Stimulated activated effector memory CD8-positive, alpha-beta T cell treated with anti-CD3 and anti-CD28 coated beads, Interleukin-12 subunit alpha, Interleukin-12 subunit beta, amount 100 ng/mL, for 72 hours (primary cell): ENCODE data around the gene USP17L10.
"Not testable (repeated sequence)": the region's sequence is repeated elsewhere in the genome, so short reads cannot be mapped to it uniquely, and the experiment has no call there.

ENCODE experiments used
- ATAC-seq: fragments of 150-1000 bp; cut with Tn5 transposase; 2 replicates; pipeline ENCODE4 v1.10.0; 2021
- DNase-seq, 2 donors: peaks; one replicate each; pipeline ENCODE4 v3.0.0; 2021 to 2022; ENCODE audit warnings: low spot score in 2 of 2
- H3K27ac Mint-ChIP-seq: one replicate; pipeline ENCODE4 v1.8.0; 2022; ENCODE audit warnings: mild to moderate bottlenecking, mixed read lengths
- H3K36me3 Mint-ChIP-seq: one replicate; pipeline ENCODE4 v1.8.0; 2022; ENCODE audit warnings: mild to moderate bottlenecking, mixed read lengths
- H3K4me1 Mint-ChIP-seq: one replicate; pipeline ENCODE4 v1.8.0; 2022; ENCODE audit warnings: mixed read lengths
- H3K4me3 Mint-ChIP-seq: one replicate; pipeline ENCODE4 v1.8.0; 2022; ENCODE audit warnings: mild to moderate bottlenecking, mixed read lengths
- H3K9me3 Mint-ChIP-seq: one replicate; pipeline ENCODE4 v1.8.0; 2022; ENCODE audit warnings: mixed read lengths

Gene USP17L10, protein sequence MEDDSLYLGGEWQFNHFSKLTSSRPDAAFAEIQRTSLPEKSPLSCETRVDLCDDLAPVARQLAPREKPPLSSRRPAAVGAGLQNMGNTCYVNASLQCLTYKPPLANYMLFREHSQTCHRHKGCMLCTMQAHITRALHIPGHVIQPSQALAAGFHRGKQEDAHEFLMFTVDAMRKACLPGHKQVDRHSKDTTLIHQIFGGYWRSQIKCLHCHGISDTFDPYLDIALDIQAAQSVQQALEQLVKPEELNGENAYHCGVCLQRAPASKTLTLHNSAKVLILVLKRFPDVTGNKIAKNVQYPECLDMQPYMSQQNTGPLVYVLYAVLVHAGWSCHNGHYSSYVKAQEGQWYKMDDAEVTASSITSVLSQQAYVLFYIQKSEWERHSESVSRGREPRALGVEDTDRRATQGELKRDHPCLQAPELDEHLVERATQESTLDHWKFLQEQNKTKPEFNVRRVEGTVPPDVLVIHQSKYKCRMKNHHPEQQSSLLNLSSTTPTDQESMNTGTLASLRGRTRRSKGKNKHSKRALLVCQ

DNA sequence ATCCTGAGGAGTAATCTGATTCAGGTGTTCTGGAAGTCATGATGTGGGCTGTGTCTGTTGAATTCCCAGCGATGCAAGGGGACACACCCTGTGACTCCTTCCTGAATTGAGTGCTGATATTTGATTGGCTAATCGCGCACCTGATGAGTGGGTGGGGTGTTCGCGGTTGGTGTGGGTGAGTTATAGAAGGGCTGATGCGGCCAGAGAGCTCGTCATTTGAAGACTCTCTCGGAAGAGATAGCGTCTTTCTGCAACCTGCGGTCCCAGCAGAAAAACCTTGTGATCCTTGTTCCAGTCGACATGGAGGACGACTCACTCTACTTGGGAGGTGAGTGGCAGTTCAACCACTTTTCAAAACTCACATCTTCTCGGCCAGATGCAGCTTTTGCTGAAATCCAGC is at the start of gene USP17L10:
USP17L10 (plus strand) TSS at position 301 of the 400 bp plus-strand sequence; CDS start at position 301, 0 bp downstream.
- not testable (repeated sequence) for DNase-seq, H3K27ac Mint-ChIP-seq, ATAC-seq, H3K4me1 Mint-ChIP-seq, H3K36me3 Mint-ChIP-seq, H3K9me3 Mint-ChIP-seq, H3K4me3 Mint-ChIP-seq

GRCh38 chr4:9165990-9166389 is 44.5 kb upstream of the USP17L10 start:
- H3K9me3 Mint-ChIP-seq, ATAC-seq, H3K36me3 Mint-ChIP-seq, H3K4me1 Mint-ChIP-seq, H3K27ac Mint-ChIP-seq, H3K4me3 Mint-ChIP-seq: not testable (repeated sequence)
- peak in 1 of 2 donors; percentile 20 for DNase-seq

DNA sequence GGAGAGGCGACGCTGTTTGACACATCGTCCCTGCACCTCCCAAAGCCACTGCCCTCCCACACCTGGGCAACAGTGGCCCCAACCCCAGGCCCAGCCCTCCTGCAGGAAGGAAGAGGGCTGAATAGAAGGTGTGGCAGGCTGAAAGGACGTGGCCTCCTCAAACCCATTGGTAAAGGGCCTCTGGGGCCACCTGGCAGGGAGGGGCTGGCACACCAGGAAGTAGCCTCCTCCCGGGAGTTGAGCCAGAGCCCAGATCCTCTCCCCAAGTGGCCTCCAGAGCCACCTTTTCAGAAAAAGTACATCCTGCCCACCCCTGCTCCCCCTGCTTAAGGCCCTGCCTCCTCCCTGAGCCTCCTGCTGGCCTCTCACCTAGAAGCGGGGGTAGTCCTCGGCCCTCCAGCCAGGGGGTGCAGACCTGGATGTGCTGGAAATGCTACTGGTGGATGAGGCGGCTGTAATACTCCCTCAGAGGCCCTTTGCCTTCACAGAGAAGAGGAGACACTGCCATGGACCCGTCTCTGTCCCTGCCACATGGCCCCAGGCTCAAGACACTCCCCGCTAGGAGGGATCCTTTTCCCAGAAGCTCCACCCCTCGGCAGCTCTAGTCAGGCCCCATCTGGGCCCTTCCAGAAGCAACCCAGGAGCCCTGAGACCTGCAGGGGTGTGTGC is 40.5 kb upstream of the USP17L10 start, which contains the start of gene FAM90A26:
FAM90A26 (plus strand) TSS at position 619 of the 669 bp plus-strand sequence. CDS start 2,764 bp downstream, outside the sequence.
- H3K4me1 Mint-ChIP-seq, ATAC-seq, H3K36me3 Mint-ChIP-seq, H3K4me3 Mint-ChIP-seq, H3K27ac Mint-ChIP-seq, DNase-seq, H3K9me3 Mint-ChIP-seq: not testable (repeated sequence)

GRCh38 chr4:9214701-9215100 is 4.2 kb downstream of the USP17L10 start:
- peak in 1 of 2 donors; percentile 20 for DNase-seq
- H3K36me3 Mint-ChIP-seq, ATAC-seq, H3K4me3 Mint-ChIP-seq, H3K9me3 Mint-ChIP-seq, H3K27ac Mint-ChIP-seq, H3K4me1 Mint-ChIP-seq: not testable (repeated sequence)

GRCh38 chr4:9215105-9215504 is 4.6 kb downstream of the USP17L10 start, which contains the start of gene USP17L11:
Gene USP17L11 (plus strand): TSS chr4:9215405. CDS start chr4:9215405, 0 bp downstream.
- not testable (repeated sequence) for ATAC-seq

DNA sequence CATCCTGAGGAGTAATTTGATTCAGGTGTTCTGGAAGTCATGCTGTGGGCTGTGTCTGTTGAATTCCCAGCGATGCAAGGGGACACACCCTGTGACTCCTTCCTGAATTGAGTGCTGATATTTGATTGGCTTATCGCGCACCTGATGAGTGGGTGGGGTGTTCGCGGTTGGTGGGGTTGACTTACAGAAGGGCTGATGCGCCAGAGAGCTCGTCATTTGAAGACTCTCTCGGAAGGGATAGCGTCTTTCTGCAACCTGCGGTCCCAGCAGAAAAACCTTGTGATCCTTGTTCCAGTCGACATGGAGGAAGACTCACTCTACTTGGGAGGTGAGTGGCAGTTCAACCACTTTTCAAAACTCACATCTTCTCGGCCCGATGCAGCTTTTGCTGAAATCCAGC is 9.4 kb downstream of the USP17L10 start, which contains the start of gene USP17L12:
USP17L12 (plus strand) TSS at position 301 of the 400 bp plus-strand sequence; CDS start at position 301, 0 bp downstream.
- not testable (repeated sequence) for H3K9me3 Mint-ChIP-seq, H3K36me3 Mint-ChIP-seq, H3K4me3 Mint-ChIP-seq, H3K4me1 Mint-ChIP-seq, DNase-seq, ATAC-seq, H3K27ac Mint-ChIP-seq

More at GRCh38 chr4:9215105-9215504, 4.6 kb downstream of the USP17L10 start, which contains the start of gene USP17L11:
- H3K9me3 Mint-ChIP-seq, H3K4me1 Mint-ChIP-seq, H3K4me3 Mint-ChIP-seq, H3K36me3 Mint-ChIP-seq, DNase-seq, H3K27ac Mint-ChIP-seq: not testable (repeated sequence)

DNA sequence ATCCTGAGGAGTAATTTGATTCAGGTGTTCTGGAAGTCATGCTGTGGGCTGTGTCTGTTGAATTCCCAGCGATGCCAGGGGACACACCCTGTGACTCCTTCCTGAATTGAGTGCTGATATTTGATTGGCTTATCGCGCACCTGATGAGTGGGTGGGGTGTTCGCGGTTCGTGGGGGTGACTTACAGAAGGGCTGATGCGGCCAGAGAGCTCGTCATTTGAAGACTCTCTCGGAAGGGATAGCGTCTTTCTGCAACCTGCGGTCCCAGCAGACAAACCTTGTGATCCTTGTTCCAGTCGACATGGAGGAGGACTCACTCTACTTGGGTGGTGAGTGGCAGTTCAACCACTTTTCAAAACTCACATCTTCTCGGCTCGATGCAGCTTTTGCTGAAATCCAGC is 14.1 kb downstream of the USP17L10 start, which contains the start of gene USP17L13:
USP17L13 (plus strand) TSS at position 301 of the 400 bp plus-strand sequence; CDS start at position 301, 0 bp downstream.
- H3K27ac Mint-ChIP-seq, DNase-seq, ATAC-seq, H3K4me1 Mint-ChIP-seq, H3K4me3 Mint-ChIP-seq, H3K36me3 Mint-ChIP-seq, H3K9me3 Mint-ChIP-seq: not testable (repeated sequence)

GRCh38 chr4:9230249-9230648 is 19.8 kb downstream of the USP17L10 start:
- H3K36me3 Mint-ChIP-seq, H3K4me3 Mint-ChIP-seq, H3K4me1 Mint-ChIP-seq, H3K27ac Mint-ChIP-seq, H3K9me3 Mint-ChIP-seq, ATAC-seq: not testable (repeated sequence)
- peak in 1 of 2 donors; percentile 33 for DNase-seq

- not testable (repeated sequence) for H3K27ac Mint-ChIP-seq, H3K36me3 Mint-ChIP-seq, H3K9me3 Mint-ChIP-seq, DNase-seq, H3K4me3 Mint-ChIP-seq, ATAC-seq, H3K4me1 Mint-ChIP-seq
Observed at GRCh38 chr4:9234085-9234484, 23.6 kb downstream of the USP17L10 start, which contains the start of gene USP17L15. Gene USP17L15 (plus strand): TSS chr4:9234385. CDS start chr4:9234385, 0 bp downstream.

DNA sequence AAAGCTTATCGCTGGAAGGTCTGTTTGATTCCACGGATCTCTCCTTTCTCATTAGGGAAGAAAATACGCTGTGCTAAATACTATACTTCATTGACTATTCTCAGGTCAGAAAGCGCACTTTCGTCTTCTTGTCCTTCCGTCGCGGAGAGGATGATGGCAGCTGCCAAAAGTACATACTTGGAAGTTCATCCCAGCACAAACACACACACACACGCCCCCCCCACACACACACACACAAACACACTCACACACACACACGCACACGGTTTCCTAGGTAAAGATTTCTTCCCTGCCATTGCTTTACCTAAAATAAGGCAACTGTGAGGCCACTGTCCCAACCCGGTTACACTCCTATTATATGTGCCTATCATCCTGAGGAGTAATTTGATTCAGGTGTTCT is 28.0 kb downstream of the USP17L10 start:
- H3K4me3 Mint-ChIP-seq, DNase-seq, H3K9me3 Mint-ChIP-seq, H3K4me1 Mint-ChIP-seq, ATAC-seq, H3K36me3 Mint-ChIP-seq, H3K27ac Mint-ChIP-seq: not testable (repeated sequence)

GRCh38 chr4:9243579-9243978 is 33.1 kb downstream of the USP17L10 start, which contains the start of gene USP17L17:
Gene USP17L17 (plus strand): TSS chr4:9243879. CDS start chr4:9243879, 0 bp downstream.
- not testable (repeated sequence) for H3K27ac Mint-ChIP-seq, H3K4me1 Mint-ChIP-seq, DNase-seq, ATAC-seq, H3K4me3 Mint-ChIP-seq, H3K36me3 Mint-ChIP-seq, H3K9me3 Mint-ChIP-seq

GRCh38 chr4:9247953-9248680 is 37.7 kb downstream of the USP17L10 start, which contains the start of gene USP17L18:
Gene USP17L18 (plus strand): TSS chr4:9248630. CDS start chr4:9248630, 0 bp downstream.
- not testable (repeated sequence) for ATAC-seq, H3K27ac Mint-ChIP-seq, H3K9me3 Mint-ChIP-seq, H3K4me1 Mint-ChIP-seq, H3K4me3 Mint-ChIP-seq, H3K36me3 Mint-ChIP-seq
- peak in 1 of 2 donors; percentile 36 for DNase-seq

DNA sequence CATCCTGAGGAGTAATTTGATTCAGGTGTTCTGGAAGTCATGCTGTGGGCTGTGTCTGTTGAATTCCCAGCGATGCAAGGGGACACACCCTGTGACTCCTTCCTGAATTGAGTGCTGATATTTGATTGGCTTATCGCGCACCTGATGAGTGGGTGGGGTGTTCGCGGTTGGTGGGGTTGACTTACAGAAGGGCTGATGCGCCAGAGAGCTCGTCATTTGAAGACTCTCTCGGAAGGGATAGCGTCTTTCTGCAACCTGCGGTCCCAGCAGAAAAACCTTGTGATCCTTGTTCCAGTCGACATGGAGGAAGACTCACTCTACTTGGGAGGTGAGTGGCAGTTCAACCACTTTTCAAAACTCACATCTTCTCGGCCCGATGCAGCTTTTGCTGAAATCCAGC is 42.6 kb downstream of the USP17L10 start, which contains the start of gene USP17L19:
USP17L19 (plus strand) TSS at position 301 of the 400 bp plus-strand sequence; CDS start at position 301, 0 bp downstream.
- H3K27ac Mint-ChIP-seq, H3K4me1 Mint-ChIP-seq: not testable (repeated sequence)

GRCh38 chr4:9257824-9258223 is 47.4 kb downstream of the USP17L10 start, which contains the start of gene USP17L20:
Gene USP17L20 (plus strand): TSS chr4:9258124. CDS start chr4:9258124, 0 bp downstream.
- H3K4me3 Mint-ChIP-seq, H3K9me3 Mint-ChIP-seq, ATAC-seq: not testable (repeated sequence)

More for the DNA sequence above, 42.6 kb downstream of the USP17L10 start, which contains the start of gene USP17L19:
- not testable (repeated sequence) for H3K4me3 Mint-ChIP-seq, H3K9me3 Mint-ChIP-seq, ATAC-seq, H3K36me3 Mint-ChIP-seq, DNase-seq

More at GRCh38 chr4:9257824-9258223, 47.4 kb downstream of the USP17L10 start, which contains the start of gene USP17L20:
- not testable (repeated sequence) for H3K36me3 Mint-ChIP-seq, H3K4me1 Mint-ChIP-seq, DNase-seq, H3K27ac Mint-ChIP-seq
